Erythroblast (primary cell): ENCODE measurements around the gene PSMC2.

Experiments used
- GATA1 ChIP-seq: IDR thresholded peaks from 2 replicates; pipeline ENCODE4 v1.6.1; 2011; ENCODE audit warnings: low read depth, mild to moderate bottlenecking, control low read depth, low read length, moderate library complexity
- POLR2A ChIP-seq: IDR thresholded peaks from 2 replicates; pipeline ENCODE4 v1.6.1; 2011; ENCODE audit warnings: mild to moderate bottlenecking, low read length

- TF ChIP-seq POLR2A (no peak), GATA1 (no peak)
Measured at GRCh38 chr7:103373866-103374643, 26.6 kb downstream of the PSMC2 start.
